ENCODE data around the gene DIDO1.

DIDO1 gene

GRCh38 chr20:62950741-62951140 is 24.4 kb upstream of the DIDO1 start:
- H3K4me3 ChIP-seq (ENCODE audit: low read depth, low read length) = no peak overlapping the region
- CTCF ChIA-PET = interaction anchor here (0.9 to 1.7 kb wide), 3 partner anchors 9 to 22 kb away, joined by 3 to 5 read pairs (median 5); no protein-coding TSS in a partner anchor
- POLR2A ChIA-PET = no interaction called here
- no peak for TF ChIP-seq CTCF (IDR thresholded peaks at IDR 0.05; ENCODE audit: insufficient read depth, low read length, missing control alignments)
- no peak for DNase-seq (ENCODE audit: low read depth, low spot score)

- no peak for TF ChIP-seq CTCF (IDR thresholded peaks at IDR 0.05; ENCODE audit: insufficient read depth, low read length, missing control alignments)
- DNase-seq (ENCODE audit: low read depth, low spot score) = no peak
- POLR2A ChIA-PET = no interaction called here
- H3K4me3 ChIP-seq (ENCODE audit: low read depth, low read length) = no peak overlapping the region
- CTCF ChIA-PET = interaction anchor here (1.1 to 2.0 kb wide), 4 partner anchors 9 to 50 kb away, joined by 3 to 5 read pairs (median 5); no protein-coding TSS in a partner anchor
These were observed 23.7 kb upstream of the DIDO1 start for GRCh38 chr20:62949962-62950361.

- ChIA-PET CTCF (interaction anchor here (1.1 to 2.0 kb wide), 5 partner anchors 8 to 141 kb away, joined by 3 to 7 read pairs (median 5); no protein-coding TSS in a partner anchor), POLR2A (interaction anchor here (1.8 kb wide), 1 partner anchor 12 kb away, joined by 7 read pairs; the partner anchor contains the start of gene GID8)
- H3K4me3 ChIP-seq (ENCODE audit: low read depth, low read length) = no peak overlapping the region
- TF ChIP-seq CTCF (IDR thresholded peaks at IDR 0.05; ENCODE audit: insufficient read depth, low read length, missing control alignments) = no peak
- no peak for DNase-seq (ENCODE audit: low read depth, low spot score)
These were observed 23.0 kb upstream of the DIDO1 start for GRCh38 chr20:62949153-62949821.

GRCh38 chr20:62947532-62948300 is 21.4 kb upstream of the DIDO1 start:
- DNase-seq (ENCODE audit: low read depth, low spot score) = no peak
- TF ChIP-seq CTCF (IDR thresholded peaks at IDR 0.05; ENCODE audit: insufficient read depth, low read length, missing control alignments) = no peak
- no peak overlapping the region for H3K4me3 ChIP-seq (ENCODE audit: low read depth, low read length)
- ChIA-PET CTCF (interaction anchor here (1.0 to 1.9 kb wide), 2 partner anchors 8 to 140 kb away, joined by 4 to 7 read pairs; no protein-coding TSS in a partner anchor), POLR2A (interaction anchor here (1.8 kb wide), 1 partner anchor 10 kb away, joined by 7 read pairs; the partner anchor contains the start of gene GID8)

- no peak for DNase-seq (ENCODE audit: low read depth, low spot score)
- CTCF ChIA-PET = no interaction called here
- no peak for TF ChIP-seq CTCF (IDR thresholded peaks at IDR 0.05; ENCODE audit: insufficient read depth, low read length, missing control alignments)
- H3K4me3 ChIP-seq (ENCODE audit: low read depth, low read length) = no peak overlapping the region
- POLR2A ChIA-PET = no interaction called here
These were observed 20.6 kb upstream of the DIDO1 start for GRCh38 chr20:62946918-62947317.

- ChIA-PET POLR2A (no interaction called here), CTCF (interaction anchor here (1.9 kb wide), 1 partner anchor 27 kb away, joined by 6 read pairs; no protein-coding TSS in a partner anchor)
- no peak for DNase-seq (ENCODE audit: low read depth, low spot score)
- no peak for TF ChIP-seq CTCF (IDR thresholded peaks at IDR 0.05; ENCODE audit: insufficient read depth, low read length, missing control alignments)
- no peak overlapping the region for H3K4me3 ChIP-seq (ENCODE audit: low read depth, low read length)
These were observed 19.6 kb upstream of the DIDO1 start for GRCh38 chr20:62945771-62946339.

Measured in AG04449 (cell line).